Ishikawa (cell line): ENCODE data around the gene PARD3B.

Experiments
- CEBPB ChIP-seq: IDR thresholded peaks from 2 replicates; pipeline ENCODE4 v1.6.1; 2012
- CREB1 ChIP-seq: IDR thresholded peaks from 2 replicates; pipeline ENCODE4 v1.6.1; 2012; ENCODE audit warnings: low read depth
- EGR1 ChIP-seq: IDR thresholded peaks from 2 replicates; pipeline ENCODE4 v1.6.1; 2012
- EP300 ChIP-seq: IDR thresholded peaks from 2 replicates; pipeline ENCODE4 v1.6.1; 2012; ENCODE audit warnings: borderline replicate concordance
- FOXM1 ChIP-seq: IDR thresholded peaks from 2 replicates; pipeline ENCODE4 v1.6.1; 2012; ENCODE audit warnings: low read depth, borderline replicate concordance
- MAX ChIP-seq: IDR thresholded peaks from 2 replicates; pipeline ENCODE4 v1.6.1; 2012
- NFIC ChIP-seq: IDR thresholded peaks from 2 replicates; pipeline ENCODE4 v1.6.1; 2012
- RAD21 ChIP-seq: IDR thresholded peaks from 2 replicates; pipeline ENCODE4 v1.6.1; 2012; ENCODE audit warnings: low read depth
- REST ChIP-seq: IDR thresholded peaks from 2 replicates; pipeline ENCODE4 v1.6.1; 2012; ENCODE audit warnings: low read depth, mild to moderate bottlenecking
- TAF1 ChIP-seq: IDR thresholded peaks from 2 replicates; pipeline ENCODE4 v1.6.1; 2012; ENCODE audit warnings: low read depth, mild to moderate bottlenecking
- TCF12 ChIP-seq: IDR thresholded peaks from 2 replicates; pipeline ENCODE4 v1.6.1; 2012; ENCODE audit warnings: low read depth
- TEAD4 ChIP-seq: IDR thresholded peaks from 2 replicates; pipeline ENCODE4 v1.6.1; 2012
- USF1 ChIP-seq: IDR thresholded peaks from 2 replicates; pipeline ENCODE4 v1.6.1; 2012
- YY1 ChIP-seq: IDR thresholded peaks from 2 replicates; pipeline ENCODE4 v1.6.1; 2012; ENCODE audit warnings: low read depth
- ZBTB7A ChIP-seq: IDR thresholded peaks from 2 replicates; pipeline ENCODE4 v1.6.1; 2012; ENCODE audit warnings: low read depth

The PARD3B gene

GRCh38 chr2:205499006-205499405 lies 953.7 kb downstream of the PARD3B start:
- TF ChIP-seq RAD21: no peak
- TF ChIP-seq ZBTB7A: no peak
- TF ChIP-seq EGR1: no peak
- no peak for TF ChIP-seq FOXM1
- TF ChIP-seq TCF12: no peak
- TF ChIP-seq NFIC: no peak
- TF ChIP-seq CREB1: no peak
- TF ChIP-seq TAF1: no peak
- no peak for TF ChIP-seq EP300
- no peak for TF ChIP-seq TEAD4
- no peak for TF ChIP-seq MAX

GRCh38 chr2:205500065-205500464 lies 954.8 kb downstream of the PARD3B start:
- TF ChIP-seq REST: no peak
- no peak for TF ChIP-seq TAF1
- TF ChIP-seq EP300: no peak
- TF ChIP-seq EGR1: no peak
- TF ChIP-seq TCF12: no peak
- no peak for TF ChIP-seq CEBPB
- no peak for TF ChIP-seq ZBTB7A
- no peak for TF ChIP-seq FOXM1
- TF ChIP-seq MAX: no peak

- TF ChIP-seq USF1 (no peak), EP300 (no peak), YY1 (no peak), RAD21 (no peak), MAX (no peak)
Observed at GRCh38 chr2:205500951-205501350, 955.7 kb downstream of the PARD3B start.

- TF ChIP-seq CEBPB (no peak), RAD21 (no peak), USF1 (no peak), TAF1 (no peak), TCF12 (no peak), EP300 (no peak), TEAD4 (no peak), NFIC (no peak), YY1 (no peak), MAX (no peak), REST (no peak), CREB1 (no peak), EGR1 (no peak), FOXM1 (no peak), ZBTB7A (no peak)
Observed at GRCh38 chr2:205501826-205502225, 956.6 kb downstream of the PARD3B start.

- TF ChIP-seq EGR1 (no peak), MAX (no peak), EP300 (no peak), RAD21 (no peak), CEBPB (no peak), USF1 (no peak), TCF12 (no peak), FOXM1 (no peak), REST (no peak), TEAD4 (no peak), NFIC (no peak), TAF1 (no peak), YY1 (no peak)
Observed at GRCh38 chr2:205505371-205505770, 960.1 kb downstream of the PARD3B start.
